ENCODE data around the gene GJB5. TPM values are rescaled to one million over a fixed set of nuclear protein-coding genes. Genes with fewer than 3 reads are reported as not detected.

Gene GJB5
- total and polyA plus RNA-seq, 10 of the 15 experiments (the other 5 are each of a cell fraction or from before 2014, with no cell fraction given) = not detected

DNA sequence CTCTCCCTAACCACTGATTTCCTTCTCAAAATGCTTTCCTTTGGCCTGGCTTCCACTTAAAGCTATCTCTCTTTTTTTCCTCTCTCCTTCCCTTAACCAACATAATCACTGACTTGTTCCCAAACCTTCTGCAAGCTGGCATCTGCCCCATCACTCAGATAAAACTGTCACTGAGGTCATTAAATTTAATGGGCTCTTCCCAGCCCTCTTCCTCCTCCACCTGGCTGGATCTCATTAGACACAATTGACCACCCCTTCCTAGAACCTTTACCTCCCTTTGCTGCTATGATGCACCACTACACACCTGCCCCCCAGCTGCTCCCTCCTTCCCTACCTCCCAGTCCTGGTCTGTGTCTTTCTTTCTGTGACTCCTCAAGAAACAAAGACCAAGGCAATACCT lies 44.0 kb upstream of the GJB5 start:
- Histone ChIP-seq H3K79me2 (ENCODE audit: control insufficient read depth, insufficient read depth, low read length) (no peaks in the 10 kb centered on the region), H3K4me2 (ENCODE audit: control insufficient read depth, insufficient read depth) (no peak overlapping the region), H4K20me1 (ENCODE audit: control insufficient read depth, insufficient read depth) (no peaks in the 10 kb centered on the region), H2AFZ (ENCODE audit: control insufficient read depth, low read depth, low read length) (no peak overlapping the region), H3K4me3 (no peak overlapping the region), H3K9me3 (replicated peaks; ENCODE audit: control insufficient read depth, insufficient read depth, low read length) (no peaks in the 10 kb centered on the region), H3K27me3 (replicated peaks in 1 of 2; ENCODE audit: control insufficient read depth in 2 of 2, insufficient read depth in 2 of 2, low read length in 1 of 2) (peaks cover 0 to 2% of the 10 kb centered on the region in 2 experiments; a peak in 1 of 4 replicates), H3K36me3 (ENCODE audit: control insufficient read depth in 2 of 2, insufficient read depth in 2 of 2, low read length in 1 of 2) (no peaks in the 10 kb centered on the region), H3K4me1 (ENCODE audit: control insufficient read depth, insufficient read depth, low read length) (no peaks in the 10 kb centered on the region), H3K27ac (ENCODE audit: control insufficient read depth, insufficient read depth) (no peak overlapping the region), H3K9ac (ENCODE audit: control insufficient read depth, insufficient read depth, low read length) (no peak overlapping the region)
- no peak for DNase-seq (ENCODE audit: low read depth, low spot score)
- POLR2A ChIA-PET = no interaction called here
- ATAC-seq = no peak
- FAIRE-seq = no peak
- BruUV-seq (replicated peaks) = no TSS peak
- intact Hi-C loops (cut with micrococcal nuclease; ENCODE audit: unreplicated experiment) = no loop called here
- CTCF ChIA-PET = no interaction called here
- RAD21 ChIA-PET (ENCODE audit: unreplicated experiment) = no interaction called here
- in situ Hi-C loops (cut with MboI) = no loop called here
- TF ChIP-seq NR2C1 (IDR thresholded peaks at IDR 0.05) = no peak
- TF ChIP-seq TCF3 (IDR thresholded peaks at IDR 0.05; ENCODE audit: borderline replicate concordance, insufficient read depth, low read depth, low read length) = no peak
- TF ChIP-seq TCF12 (IDR thresholded peaks at IDR 0.05; ENCODE audit: low read depth, low read length) = no peak
- TF ChIP-seq, protein P1, sequence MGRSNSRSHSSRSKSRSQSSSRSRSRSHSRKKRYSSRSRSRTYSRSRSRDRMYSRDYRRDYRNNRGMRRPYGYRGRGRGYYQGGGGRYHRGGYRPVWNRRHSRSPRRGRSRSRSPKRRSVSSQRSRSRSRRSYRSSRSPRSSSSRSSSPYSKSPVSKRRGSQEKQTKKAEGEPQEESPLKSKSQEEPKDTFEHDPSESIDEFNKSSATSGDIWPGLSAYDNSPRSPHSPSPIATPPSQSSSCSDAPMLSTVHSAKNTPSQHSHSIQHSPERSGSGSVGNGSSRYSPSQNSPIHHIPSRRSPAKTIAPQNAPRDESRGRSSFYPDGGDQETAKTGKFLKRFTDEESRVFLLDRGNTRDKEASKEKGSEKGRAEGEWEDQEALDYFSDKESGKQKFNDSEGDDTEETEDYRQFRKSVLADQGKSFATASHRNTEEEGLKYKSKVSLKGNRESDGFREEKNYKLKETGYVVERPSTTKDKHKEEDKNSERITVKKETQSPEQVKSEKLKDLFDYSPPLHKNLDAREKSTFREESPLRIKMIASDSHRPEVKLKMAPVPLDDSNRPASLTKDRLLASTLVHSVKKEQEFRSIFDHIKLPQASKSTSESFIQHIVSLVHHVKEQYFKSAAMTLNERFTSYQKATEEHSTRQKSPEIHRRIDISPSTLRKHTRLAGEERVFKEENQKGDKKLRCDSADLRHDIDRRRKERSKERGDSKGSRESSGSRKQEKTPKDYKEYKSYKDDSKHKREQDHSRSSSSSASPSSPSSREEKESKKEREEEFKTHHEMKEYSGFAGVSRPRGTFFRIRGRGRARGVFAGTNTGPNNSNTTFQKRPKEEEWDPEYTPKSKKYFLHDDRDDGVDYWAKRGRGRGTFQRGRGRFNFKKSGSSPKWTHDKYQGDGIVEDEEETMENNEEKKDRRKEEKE (IDR thresholded peaks at IDR 0.05) = no peak
- TF ChIP-seq SRF (IDR thresholded peaks at IDR 0.05; ENCODE audit: low read depth in 2 of 2, low read length in 2 of 2) = no peak
- TF ChIP-seq CREB1 (IDR thresholded peaks at IDR 0.05; ENCODE audit: low read depth) = no peak
- TF ChIP-seq CBFB (IDR thresholded peaks at IDR 0.05; ENCODE audit: low read depth) = no peak
- no peak for TF ChIP-seq RCOR1 (conservative IDR thresholded peaks at IDR 0.05; ENCODE audit: low read depth, low read length)
- TF ChIP-seq, protein P2, sequence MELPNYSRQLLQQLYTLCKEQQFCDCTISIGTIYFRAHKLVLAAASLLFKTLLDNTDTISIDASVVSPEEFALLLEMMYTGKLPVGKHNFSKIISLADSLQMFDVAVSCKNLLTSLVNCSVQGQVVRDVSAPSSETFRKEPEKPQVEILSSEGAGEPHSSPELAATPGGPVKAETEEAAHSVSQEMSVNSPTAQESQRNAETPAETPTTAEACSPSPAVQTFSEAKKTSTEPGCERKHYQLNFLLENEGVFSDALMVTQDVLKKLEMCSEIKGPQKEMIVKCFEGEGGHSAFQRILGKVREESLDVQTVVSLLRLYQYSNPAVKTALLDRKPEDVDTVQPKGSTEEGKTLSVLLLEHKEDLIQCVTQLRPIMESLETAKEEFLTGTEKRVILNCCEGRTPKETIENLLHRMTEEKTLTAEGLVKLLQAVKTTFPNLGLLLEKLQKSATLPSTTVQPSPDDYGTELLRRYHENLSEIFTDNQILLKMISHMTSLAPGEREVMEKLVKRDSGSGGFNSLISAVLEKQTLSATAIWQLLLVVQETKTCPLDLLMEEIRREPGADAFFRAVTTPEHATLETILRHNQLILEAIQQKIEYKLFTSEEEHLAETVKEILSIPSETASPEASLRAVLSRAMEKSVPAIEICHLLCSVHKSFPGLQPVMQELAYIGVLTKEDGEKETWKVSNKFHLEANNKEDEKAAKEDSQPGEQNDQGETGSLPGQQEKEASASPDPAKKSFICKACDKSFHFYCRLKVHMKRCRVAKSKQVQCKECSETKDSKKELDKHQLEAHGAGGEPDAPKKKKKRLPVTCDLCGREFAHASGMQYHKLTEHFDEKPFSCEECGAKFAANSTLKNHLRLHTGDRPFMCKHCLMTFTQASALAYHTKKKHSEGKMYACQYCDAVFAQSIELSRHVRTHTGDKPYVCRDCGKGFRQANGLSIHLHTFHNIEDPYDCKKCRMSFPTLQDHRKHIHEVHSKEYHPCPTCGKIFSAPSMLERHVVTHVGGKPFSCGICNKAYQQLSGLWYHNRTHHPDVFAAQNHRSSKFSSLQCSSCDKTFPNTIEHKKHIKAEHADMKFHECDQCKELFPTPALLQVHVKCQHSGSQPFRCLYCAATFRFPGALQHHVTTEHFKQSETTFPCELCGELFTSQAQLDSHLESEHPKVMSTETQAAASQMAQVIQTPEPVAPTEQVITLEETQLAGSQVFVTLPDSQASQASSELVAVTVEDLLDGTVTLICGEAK (IDR thresholded peaks at IDR 0.05; ENCODE audit: borderline replicate concordance) = no peak
- TF ChIP-seq TAF1 (IDR thresholded peaks at IDR 0.05; ENCODE audit: borderline replicate concordance, low read depth, low read length) = no peak
- TF ChIP-seq HDGF (IDR thresholded peaks at IDR 0.05) = no peak
- no peak for TF ChIP-seq RFX5 (IDR thresholded peaks at IDR 0.05; ENCODE audit: low read depth, low read length)
- no peak for TF ChIP-seq ASH2L (IDR thresholded peaks at IDR 0.05; ENCODE audit: borderline replicate concordance, low read depth)
- no peak for TF ChIP-seq YBX1 (IDR thresholded peaks at IDR 0.05)
- no peak for TF ChIP-seq HDAC2 (IDR thresholded peaks at IDR 0.05)
- no peak for TF ChIP-seq FOS (IDR thresholded peaks at IDR 0.05; ENCODE audit: borderline replicate concordance, extremely low read depth, insufficient read length)
- TF ChIP-seq ZNF622 (IDR thresholded peaks at IDR 0.05) = no peak
- SMC1A ChIA-PET (ENCODE audit: uncharacterized antibody, unreplicated experiment) = no interaction called here

All from GM12878 (cell line).